Measurements from ENCODE around the gene REXO4. TPM values are rescaled to one million over a fixed set of nuclear protein-coding genes. Genes with fewer than 3 reads are reported as not detected.
A peak's percentile ranks its signal among the peaks of the same experiment; 100 is the strongest.

Gene REXO4
- total and polyA plus RNA-seq, 9 of the 15 experiments (the other 6 are each of a cell fraction or from before 2014, with no cell fraction given), result 3.4 to 72.9 (median 31.1) TPM

GRCh38 chr9:133397370-133397769 is 20.4 kb downstream of the REXO4 start:
- no peaks in the 10 kb centered on the region for H3K9me3 ChIP-seq (replicated peaks; ENCODE audit: control insufficient read depth, insufficient read depth, low read depth, low read length)
- CTCF ChIA-PET (ENCODE audit: low intra/inter-chr PET ratio), result interaction anchor here (1.2 kb wide), 1 partner anchor 88 kb away, joined by 3 read pairs; no protein-coding TSS in a partner anchor
- H4K20me1 ChIP-seq (replicated peaks; ENCODE audit: control insufficient read depth, insufficient read depth, low read length), result peaks cover 9% of the 10 kb centered on the region; the same call in 1 of the 2 replicates
- peaks cover 2% of the 10 kb centered on the region for H3K9me1 ChIP-seq (ENCODE audit: control insufficient read depth, insufficient read depth, low read length)
- intact Hi-C loops (cut with micrococcal nuclease), result no loop called here
- FAIRE-seq (no peak), DNase-seq (ENCODE audit: extremely low read depth in 1 of 4, low spot score in 3 of 4) (no peak), ATAC-seq (no peak)
- BruUV-seq (replicated peaks), result no TSS peak
- H3K27me3 ChIP-seq (ENCODE audit: control insufficient read depth in 2 of 2, insufficient read depth in 2 of 2, low read length in 2 of 2), result peaks cover 15 to 38% of the 10 kb centered on the region in 2 experiments; a peak in 3 of 5 replicates
- TF ChIP-seq ZBTB7A (IDR thresholded peaks at IDR 0.05; ENCODE audit: borderline replicate concordance, control insufficient read depth, low read depth, low read length) (no peak), IFI16 (CRISPR knock-in tag; IDR thresholded peaks at IDR 0.05) (no peak), KLF10 (CRISPR knock-in tag; IDR thresholded peaks at IDR 0.05) (no peak), LEF1 (IDR thresholded peaks at IDR 0.05) (no peak), RFX7 (CRISPR knock-in tag; IDR thresholded peaks at IDR 0.05) (no peak), KDM2B (CRISPR knock-in tag; IDR thresholded peaks at IDR 0.05) (no peak), KDM4B (IDR thresholded peaks at IDR 0.05; ENCODE audit: borderline replicate concordance in 2 of 2, low read depth in 1 of 2) (no peak), NRF1 (conservative IDR thresholded peaks at IDR 0.05 in 1 of 2, IDR thresholded peaks at IDR 0.05 in 1 of 2) (0 out of 4 replicates have a peak, but pooled peaks of 1 of the 2 experiments have one; percentile 0), SRSF7 (optimal IDR thresholded peaks at IDR 0.05; ENCODE audit: low read depth, low read length) (no peak), ZNF134 (CRISPR knock-in tag; conservative IDR thresholded peaks at IDR 0.05) (no peak)
- TF ChIP-seq, protein P1, sequence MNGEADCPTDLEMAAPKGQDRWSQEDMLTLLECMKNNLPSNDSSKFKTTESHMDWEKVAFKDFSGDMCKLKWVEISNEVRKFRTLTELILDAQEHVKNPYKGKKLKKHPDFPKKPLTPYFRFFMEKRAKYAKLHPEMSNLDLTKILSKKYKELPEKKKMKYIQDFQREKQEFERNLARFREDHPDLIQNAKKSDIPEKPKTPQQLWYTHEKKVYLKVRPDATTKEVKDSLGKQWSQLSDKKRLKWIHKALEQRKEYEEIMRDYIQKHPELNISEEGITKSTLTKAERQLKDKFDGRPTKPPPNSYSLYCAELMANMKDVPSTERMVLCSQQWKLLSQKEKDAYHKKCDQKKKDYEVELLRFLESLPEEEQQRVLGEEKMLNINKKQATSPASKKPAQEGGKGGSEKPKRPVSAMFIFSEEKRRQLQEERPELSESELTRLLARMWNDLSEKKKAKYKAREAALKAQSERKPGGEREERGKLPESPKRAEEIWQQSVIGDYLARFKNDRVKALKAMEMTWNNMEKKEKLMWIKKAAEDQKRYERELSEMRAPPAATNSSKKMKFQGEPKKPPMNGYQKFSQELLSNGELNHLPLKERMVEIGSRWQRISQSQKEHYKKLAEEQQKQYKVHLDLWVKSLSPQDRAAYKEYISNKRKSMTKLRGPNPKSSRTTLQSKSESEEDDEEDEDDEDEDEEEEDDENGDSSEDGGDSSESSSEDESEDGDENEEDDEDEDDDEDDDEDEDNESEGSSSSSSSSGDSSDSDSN (IDR thresholded peaks at IDR 0.05; ENCODE audit: borderline replicate concordance in 1 of 2, low read depth in 2 of 2, low read length in 2 of 2), result no peak
- TF ChIP-seq, protein P2, sequence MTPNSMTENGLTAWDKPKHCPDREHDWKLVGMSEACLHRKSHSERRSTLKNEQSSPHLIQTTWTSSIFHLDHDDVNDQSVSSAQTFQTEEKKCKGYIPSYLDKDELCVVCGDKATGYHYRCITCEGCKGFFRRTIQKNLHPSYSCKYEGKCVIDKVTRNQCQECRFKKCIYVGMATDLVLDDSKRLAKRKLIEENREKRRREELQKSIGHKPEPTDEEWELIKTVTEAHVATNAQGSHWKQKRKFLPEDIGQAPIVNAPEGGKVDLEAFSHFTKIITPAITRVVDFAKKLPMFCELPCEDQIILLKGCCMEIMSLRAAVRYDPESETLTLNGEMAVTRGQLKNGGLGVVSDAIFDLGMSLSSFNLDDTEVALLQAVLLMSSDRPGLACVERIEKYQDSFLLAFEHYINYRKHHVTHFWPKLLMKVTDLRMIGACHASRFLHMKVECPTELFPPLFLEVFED (CRISPR knock-in tag; conservative IDR thresholded peaks at IDR 0.05), result 0 out of 2 replicates have a peak, but pooled peaks have one; percentile 15
- H3K27ac ChIP-seq (ENCODE audit: extremely low read depth, low read depth, low read length), result no peak overlapping the region
- POLR2A ChIA-PET, result interaction anchor here (1.2 to 2.1 kb wide), 2 partner anchors 11 to 20 kb away, joined by 4 to 7 read pairs; no protein-coding TSS in a partner anchor
- H3K9ac ChIP-seq (ENCODE audit: insufficient read depth in 1 of 2, low read depth in 2 of 2, low read length in 2 of 2), result no peak overlapping the region
- H2AFZ ChIP-seq (ENCODE audit: low read depth, low read length), result no peak overlapping the region
- 10% methylated on average over 6 of the region's 6 CpGs for WGBS (ENCODE audit: insufficient coverage, low coverage, missing lambda C conversion rate)
- H3K4me1 ChIP-seq (replicated peaks in 1 of 2; ENCODE audit: control insufficient read depth in 2 of 2, insufficient read depth in 2 of 2, low read length in 2 of 2), result peaks cover 0 to 9% of the 10 kb centered on the region in 2 experiments; a peak in 2 of 5 replicates
- no peaks in the 10 kb centered on the region for H3K79me2 ChIP-seq (ENCODE audit: control insufficient read depth, insufficient read depth, low read length)
- in situ Hi-C loops (cut with MboI), result no loop called here
- no peak overlapping the region for H3K4me3 ChIP-seq
- peaks cover 4% of the 10 kb centered on the region; the same call in 1 of the 3 replicates for H3K36me3 ChIP-seq (ENCODE audit: control insufficient read depth, insufficient read depth, low read length)
- no peak overlapping the region for H3K4me2 ChIP-seq (ENCODE audit: insufficient read depth, low read length)
